Endothelial cell (in vitro differentiated cells): ENCODE measurements around the gene ATP5IF1. TPM values are rescaled to one million over a fixed set of nuclear protein-coding genes. Genes with fewer than 3 reads are reported as not detected.

Experiments used
- DNase-seq: peaks from one replicate; pipeline ENCODE4 v3.0.0; 2021; ENCODE audit warnings: low spot score
- H3K27ac Mint-ChIP-seq: one replicate; pipeline ENCODE4 v1.8.0; 2021; ENCODE audit warnings: mixed read lengths, inconsistent platforms; ENCODE audit not compliant: unreplicated experiment
- H3K27me3 Mint-ChIP-seq: one replicate; pipeline ENCODE4 v1.8.0; 2021; ENCODE audit warnings: mild to moderate bottlenecking, moderate library complexity, mixed read lengths, inconsistent platforms; ENCODE audit not compliant: unreplicated experiment
- H3K36me3 Mint-ChIP-seq: one replicate; pipeline ENCODE4 v1.8.0; 2021; ENCODE audit warnings: mild to moderate bottlenecking, low read depth, mixed read lengths, inconsistent platforms; ENCODE audit not compliant: unreplicated experiment
- H3K4me1 Mint-ChIP-seq: one replicate; pipeline ENCODE4 v1.8.0; 2021; ENCODE audit warnings: mild to moderate bottlenecking, mixed read lengths, inconsistent platforms; ENCODE audit not compliant: unreplicated experiment
- H3K4me3 Mint-ChIP-seq: one replicate; pipeline ENCODE4 v1.8.0; 2021; ENCODE audit warnings: mild to moderate bottlenecking, mixed read lengths, inconsistent platforms; ENCODE audit not compliant: unreplicated experiment
- H3K9me3 Mint-ChIP-seq: one replicate; pipeline ENCODE4 v1.8.0; 2021; ENCODE audit warnings: mixed read lengths, inconsistent platforms; ENCODE audit not compliant: unreplicated experiment
- total RNA-seq: library from RNA; stranded (reverse); fragmentation: NEBNext Ultra II Directional; extraction: Animal tissue kit (Norgen Biotek cat#: 25700); gene quantifications from one replicate; pipeline ENCODE4 v1.2.1, GENCODE V29; 2021; ENCODE audit not compliant: unreplicated experiment
- TF ChIP-seq, protein P1 (sequence below): fragments of 200-600 bp; sonication (generic); IDR thresholded peaks from one replicate; pipeline ENCODE4 v1.5.0; 2021; ENCODE audit warnings: antibody characterized with exemption; ENCODE audit not compliant: unreplicated experiment

The ATP5IF1 gene
- total RNA-seq, 1 donor from 2014 or later, result 120 TPM

DNA sequence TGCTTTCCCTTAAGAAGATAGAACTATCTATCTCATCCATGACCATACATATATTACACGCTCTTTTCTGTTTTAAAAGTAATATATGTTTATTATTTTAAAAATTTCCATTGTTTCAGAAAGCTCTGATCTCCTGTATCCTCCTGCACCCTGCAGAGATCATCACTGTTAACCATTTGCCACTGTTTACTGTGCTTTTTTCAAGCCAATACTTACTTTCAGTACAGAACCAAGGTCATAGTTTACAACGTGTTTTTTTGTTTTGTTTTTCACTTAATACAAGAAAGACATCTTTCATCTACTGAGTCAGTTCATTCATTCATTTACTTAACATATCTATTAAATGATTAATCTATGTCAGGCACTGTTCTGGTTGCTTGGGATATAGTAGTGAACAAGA lies 33.6 kb downstream of the ATP5IF1 start:
- Mint-ChIP-seq H3K9me3 (no peaks in the 10 kb centered on the region), H3K27me3 (no peaks in the 10 kb centered on the region), H3K36me3 (peaks cover 5% of the 10 kb centered on the region), H3K4me1 (peaks cover 21% of the 10 kb centered on the region), H3K27ac (peak overlapping the region; percentile 62), H3K4me3 (no peak overlapping the region)
- no peak for DNase-seq
- TF ChIP-seq, protein P1, sequence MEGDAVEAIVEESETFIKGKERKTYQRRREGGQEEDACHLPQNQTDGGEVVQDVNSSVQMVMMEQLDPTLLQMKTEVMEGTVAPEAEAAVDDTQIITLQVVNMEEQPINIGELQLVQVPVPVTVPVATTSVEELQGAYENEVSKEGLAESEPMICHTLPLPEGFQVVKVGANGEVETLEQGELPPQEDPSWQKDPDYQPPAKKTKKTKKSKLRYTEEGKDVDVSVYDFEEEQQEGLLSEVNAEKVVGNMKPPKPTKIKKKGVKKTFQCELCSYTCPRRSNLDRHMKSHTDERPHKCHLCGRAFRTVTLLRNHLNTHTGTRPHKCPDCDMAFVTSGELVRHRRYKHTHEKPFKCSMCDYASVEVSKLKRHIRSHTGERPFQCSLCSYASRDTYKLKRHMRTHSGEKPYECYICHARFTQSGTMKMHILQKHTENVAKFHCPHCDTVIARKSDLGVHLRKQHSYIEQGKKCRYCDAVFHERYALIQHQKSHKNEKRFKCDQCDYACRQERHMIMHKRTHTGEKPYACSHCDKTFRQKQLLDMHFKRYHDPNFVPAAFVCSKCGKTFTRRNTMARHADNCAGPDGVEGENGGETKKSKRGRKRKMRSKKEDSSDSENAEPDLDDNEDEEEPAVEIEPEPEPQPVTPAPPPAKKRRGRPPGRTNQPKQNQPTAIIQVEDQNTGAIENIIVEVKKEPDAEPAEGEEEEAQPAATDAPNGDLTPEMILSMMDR, result no peak

DNA sequence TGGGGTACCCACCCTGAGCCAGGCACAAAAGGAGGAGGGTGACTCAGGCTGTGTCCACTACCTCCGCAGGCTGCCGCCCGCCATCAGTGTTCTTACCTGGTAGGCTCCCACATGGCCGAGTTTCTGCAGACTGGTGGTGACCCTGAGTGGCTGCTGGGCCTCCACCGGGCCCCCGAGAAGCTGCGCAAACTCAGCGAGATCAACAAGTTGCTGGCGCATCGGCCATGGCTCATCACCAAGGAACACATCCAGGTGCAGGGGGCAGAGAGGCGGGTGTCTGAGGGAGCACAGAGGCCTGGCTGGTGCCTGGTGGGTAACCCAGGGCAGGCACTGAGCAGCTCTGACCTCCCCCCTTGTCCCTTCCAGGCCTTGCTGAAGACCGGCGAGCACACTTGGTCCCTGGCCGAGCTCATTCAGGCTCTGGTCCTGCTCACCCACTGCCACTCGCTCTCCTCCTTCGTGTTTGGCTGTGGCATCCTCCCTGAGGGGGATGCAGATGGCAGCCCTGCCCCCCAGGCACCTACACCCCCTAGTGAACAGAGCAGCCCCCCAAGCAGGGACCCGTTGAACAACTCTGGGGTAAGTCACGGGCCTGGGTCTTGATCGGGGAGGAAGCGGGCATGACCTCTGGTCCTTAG lies 36.4 kb downstream of the ATP5IF1 start:
- H3K4me1 Mint-ChIP-seq, result peaks cover 13% of the 10 kb centered on the region
- peaks cover 13% of the 10 kb centered on the region for H3K36me3 Mint-ChIP-seq
- no peak overlapping the region for H3K27ac Mint-ChIP-seq
- DNase-seq, result no peak
- no peaks in the 10 kb centered on the region for H3K9me3 Mint-ChIP-seq
- TF ChIP-seq, protein P1, result no peak
- H3K27me3 Mint-ChIP-seq, result no peaks in the 10 kb centered on the region
- no peak overlapping the region for H3K4me3 Mint-ChIP-seq

DNA sequence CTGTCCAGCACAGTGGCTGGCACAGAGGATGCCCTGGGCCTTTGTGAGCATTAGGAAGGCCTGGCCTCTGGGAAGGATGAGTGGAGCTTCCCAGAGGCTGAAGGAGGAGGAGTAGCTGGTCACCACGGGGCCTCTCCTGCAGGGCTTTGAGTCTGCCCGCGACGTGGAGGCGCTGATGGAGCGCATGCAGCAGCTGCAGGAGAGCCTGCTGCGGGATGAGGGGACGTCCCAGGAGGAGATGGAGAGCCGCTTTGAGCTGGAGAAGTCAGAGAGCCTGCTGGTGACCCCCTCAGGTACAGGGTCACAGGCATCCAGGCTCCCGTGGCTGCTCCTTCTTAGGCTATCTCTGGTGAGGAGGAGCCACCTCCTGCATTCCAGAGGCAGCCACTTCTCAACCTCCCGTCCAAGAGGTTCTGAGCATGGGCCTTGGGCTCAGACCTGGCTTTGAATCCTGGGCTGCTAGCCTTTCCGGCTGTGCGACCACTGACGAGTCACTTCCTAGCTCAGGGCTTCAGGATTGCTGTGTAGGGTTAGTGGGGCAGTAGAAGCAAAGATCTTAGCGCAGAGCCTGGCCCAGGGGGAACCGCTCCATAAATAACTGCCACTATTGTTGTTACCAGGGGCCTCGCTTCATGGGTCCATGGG lies 37.4 kb downstream of the ATP5IF1 start:
- TF ChIP-seq, protein P1, result no peak
- Mint-ChIP-seq H3K36me3 (peaks cover 20% of the 10 kb centered on the region), H3K9me3 (no peaks in the 10 kb centered on the region), H3K27me3 (no peaks in the 10 kb centered on the region), H3K4me1 (peaks cover 3% of the 10 kb centered on the region), H3K4me3 (no peak overlapping the region), H3K27ac (no peak overlapping the region)
- no peak for DNase-seq

DNA sequence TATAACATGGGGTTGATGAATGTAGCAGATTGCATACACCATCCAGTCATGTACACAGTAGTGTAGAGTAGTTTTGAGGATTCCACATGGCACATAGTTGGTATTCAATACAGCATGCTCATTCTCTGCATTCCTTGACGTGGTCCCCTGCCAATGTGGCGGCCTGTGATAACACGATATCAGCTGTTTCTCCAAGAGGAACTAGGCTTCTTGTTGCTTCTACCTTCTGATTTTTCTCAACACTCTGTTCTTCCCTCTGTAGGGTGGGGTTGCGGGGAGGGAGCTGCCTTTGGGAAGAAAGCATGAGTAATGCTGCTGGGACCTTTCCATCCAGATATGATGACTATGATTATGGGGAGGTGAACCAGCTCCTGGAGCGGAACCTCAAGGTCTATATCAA lies 42.8 kb downstream of the ATP5IF1 start:
- no peaks in the 10 kb centered on the region for H3K27me3 Mint-ChIP-seq
- H3K9me3 Mint-ChIP-seq, result no peaks in the 10 kb centered on the region
- H3K36me3 Mint-ChIP-seq, result peaks cover 52% of the 10 kb centered on the region
- TF ChIP-seq, protein P1, result no peak
- peaks cover 5% of the 10 kb centered on the region for H3K4me1 Mint-ChIP-seq
- DNase-seq, result no peak
- H3K4me3 Mint-ChIP-seq, result peak overlapping the region; percentile 82
- H3K27ac Mint-ChIP-seq, result no peak overlapping the region

DNA sequence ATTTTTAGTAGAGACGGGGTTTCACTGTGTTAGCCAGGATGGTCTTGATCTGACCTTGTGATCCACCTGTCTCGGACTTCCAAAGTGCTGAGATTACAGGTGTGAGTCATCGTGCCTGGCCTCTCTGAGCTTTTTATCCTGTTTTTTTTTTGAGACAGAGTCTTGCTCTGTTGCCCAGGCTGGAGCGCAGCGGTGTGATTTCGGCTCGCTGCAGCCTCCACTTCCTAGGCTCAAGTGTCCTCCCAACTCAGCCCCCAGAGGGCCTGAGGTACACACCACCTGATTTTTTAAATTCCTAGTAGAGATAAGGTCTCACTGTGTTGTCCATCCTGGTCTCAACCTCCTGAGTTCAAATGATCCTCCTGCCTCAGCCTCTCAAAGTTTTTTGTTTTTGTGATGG lies 43.8 kb downstream of the ATP5IF1 start:
- H3K4me3 Mint-ChIP-seq, result no peak overlapping the region
- no peaks in the 10 kb centered on the region for H3K9me3 Mint-ChIP-seq
- TF ChIP-seq, protein P1, result no peak
- H3K27me3 Mint-ChIP-seq, result no peaks in the 10 kb centered on the region
- H3K27ac Mint-ChIP-seq, result no peak overlapping the region
- peaks cover 47% of the 10 kb centered on the region for H3K36me3 Mint-ChIP-seq
- DNase-seq, result no peak
- peaks cover 5% of the 10 kb centered on the region for H3K4me1 Mint-ChIP-seq
